Fibroblast of gingiva (primary cell): ENCODE measurements around the gene DCUN1D2.
"Not testable (repeated sequence)": the region's sequence is repeated elsewhere in the genome, so short reads cannot be mapped to it uniquely, and the experiment has no call there.

Source experiments
- DNase-seq: peaks from one replicate; pipeline ENCODE4 v3.0.0-alpha.2; 2011; ENCODE audit warnings: low read depth

The DCUN1D2 gene

GRCh38 chr13:113464476-113464875, 26.0 kb downstream of the DCUN1D2 start:
- no peak for DNase-seq

- DNase-seq: no peak
Measured at GRCh38 chr13:113461022-113461751, 29.3 kb downstream of the DCUN1D2 start.

- no peak for DNase-seq
Measured at GRCh38 chr13:113460599-113460998, 29.9 kb downstream of the DCUN1D2 start.

- DNase-seq: no peak
Measured at GRCh38 chr13:113460064-113460555, 30.4 kb downstream of the DCUN1D2 start.

GRCh38 chr13:113458253-113459065, 32.1 kb downstream of the DCUN1D2 start:
- no peak for DNase-seq

- peak; percentile 33 for DNase-seq
Measured at GRCh38 chr13:113457510-113457909, 33.0 kb downstream of the DCUN1D2 start.

- DNase-seq: no peak
Measured at GRCh38 chr13:113456116-113456702, 34.3 kb downstream of the DCUN1D2 start.

- DNase-seq: no peak
Measured at GRCh38 chr13:113455384-113455783, 35.1 kb downstream of the DCUN1D2 start.

DNA sequence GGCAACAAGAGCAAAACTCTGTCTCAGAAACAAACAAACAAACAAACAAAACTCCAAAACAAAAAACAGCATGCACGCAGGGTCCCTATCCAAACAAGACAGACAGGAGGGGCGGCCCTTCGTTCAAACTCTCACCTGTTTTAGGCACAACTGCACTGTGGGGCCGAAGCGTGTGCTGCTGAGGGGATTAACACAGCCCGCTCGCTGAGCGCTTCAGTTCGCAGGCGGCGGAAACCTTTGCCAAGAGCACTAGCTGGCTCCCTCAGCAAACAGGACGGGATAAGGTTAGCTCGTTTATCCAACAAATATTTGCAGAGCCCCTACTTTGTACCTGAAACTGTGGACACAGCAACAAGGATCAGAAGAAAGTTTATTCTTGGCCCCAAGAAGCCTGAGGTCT, 35.6 kb downstream of the DCUN1D2 start:
- DNase-seq: no peak

GRCh38 chr13:113452942-113453901, 37.3 kb downstream of the DCUN1D2 start, which contains the start of gene ADPRHL1:
Gene ADPRHL1 (minus strand): TSS chr13:113453488. CDS start chr13:113453437, 51 bp downstream.
- peak; percentile 19 for DNase-seq

DNA sequence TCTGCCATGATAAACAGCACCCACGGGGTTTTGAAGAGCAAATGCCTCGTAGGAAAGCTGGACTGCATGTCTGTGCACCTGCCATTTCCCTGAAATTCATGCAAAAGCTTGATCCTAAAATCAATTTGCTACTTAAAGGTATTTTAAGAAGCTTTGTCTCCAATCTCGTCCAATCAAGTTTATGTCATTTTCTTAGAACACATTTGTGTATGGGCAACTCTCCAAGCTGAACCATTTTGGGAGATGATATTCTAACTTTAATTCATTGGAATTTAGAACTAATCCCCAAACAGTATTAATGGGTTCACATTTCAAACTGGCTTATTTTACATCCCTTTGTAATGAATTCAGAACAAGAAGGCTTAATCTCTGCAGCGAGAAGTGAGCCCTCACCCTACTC, 38.0 kb downstream of the DCUN1D2 start:
- no peak for DNase-seq

- DNase-seq: no peak
Measured at GRCh38 chr13:113451951-113452421, 38.5 kb downstream of the DCUN1D2 start.

DNA sequence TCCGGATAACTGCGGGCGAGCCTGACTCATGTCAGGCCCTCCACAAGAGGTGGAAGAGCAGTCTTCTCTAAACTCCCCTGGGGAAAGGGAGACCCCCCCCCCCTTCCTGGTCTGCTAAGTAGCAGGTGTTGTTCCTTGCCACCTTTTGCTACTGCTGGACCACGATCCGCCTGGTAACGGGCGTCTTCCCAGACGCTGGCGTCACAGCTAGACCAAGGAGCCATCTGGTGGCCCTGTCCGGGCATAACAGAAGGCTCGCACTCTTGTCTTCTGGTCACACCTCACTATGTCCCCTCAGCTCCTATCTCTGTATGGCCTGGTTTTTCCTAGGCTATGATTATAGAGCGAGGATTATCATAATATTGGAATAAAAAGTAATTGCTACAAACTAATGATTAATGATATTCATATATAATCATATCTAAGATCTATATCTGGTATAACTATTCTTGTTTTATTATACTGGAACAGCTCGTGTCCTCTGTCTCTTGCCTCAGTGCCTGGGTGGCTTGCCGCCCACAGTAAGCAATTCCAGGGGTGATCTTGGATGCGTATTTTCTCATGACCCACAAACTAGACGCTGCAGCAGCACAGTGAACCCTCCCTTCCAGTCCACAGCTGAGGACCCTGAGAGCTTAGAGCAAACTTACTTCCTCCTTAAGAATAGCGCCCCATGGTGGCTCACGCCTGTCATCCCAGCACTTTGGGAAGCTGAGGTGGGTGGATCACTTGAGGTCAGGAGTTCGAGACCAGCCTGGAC, 39.5 kb downstream of the DCUN1D2 start:
- peak; percentile 40 for DNase-seq

DNA sequence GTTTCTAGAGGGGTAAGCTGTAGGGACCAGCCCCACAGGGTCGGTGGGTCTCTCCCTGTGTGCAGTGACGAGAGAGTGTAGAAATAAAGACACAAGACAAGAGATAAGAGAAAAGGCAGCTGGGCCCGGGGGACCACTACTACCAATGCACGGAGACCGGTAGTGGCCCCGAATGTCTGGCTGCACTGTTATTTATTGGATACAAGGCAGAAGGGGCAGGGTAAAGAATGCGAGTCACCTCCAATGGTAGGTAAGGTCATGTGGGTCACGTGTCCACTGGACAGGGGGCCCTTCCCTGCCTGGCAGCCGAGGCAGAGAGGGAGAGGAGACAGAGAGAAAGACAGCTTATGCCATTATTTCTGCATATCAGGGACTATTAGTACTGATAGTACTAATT, 40.2 kb downstream of the DCUN1D2 start:
- not testable (repeated sequence) for DNase-seq

GRCh38 chr13:113449693-113450347, 40.7 kb downstream of the DCUN1D2 start:
- no peak for DNase-seq

- DNase-seq: no peak
Measured at GRCh38 chr13:113448885-113449692, 41.4 kb downstream of the DCUN1D2 start.

DNA sequence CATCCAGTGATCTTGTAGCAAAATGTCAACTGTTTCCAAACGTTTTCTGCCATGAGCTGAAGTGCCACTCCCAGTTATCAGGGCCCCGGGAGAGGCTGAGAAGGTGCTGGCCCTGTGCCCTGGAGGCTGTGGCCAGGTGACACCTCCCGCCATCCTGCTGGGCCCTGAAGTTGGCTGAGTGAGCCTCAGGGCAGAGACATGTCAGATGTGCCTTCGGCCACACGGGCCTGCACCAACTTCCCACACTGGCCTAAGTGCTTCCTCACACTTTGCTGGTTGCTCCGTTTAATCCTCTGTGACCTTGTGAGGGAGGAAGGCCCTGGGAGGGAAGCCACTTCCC, 42.0 kb downstream of the DCUN1D2 start:
- no peak for DNase-seq

DNA sequence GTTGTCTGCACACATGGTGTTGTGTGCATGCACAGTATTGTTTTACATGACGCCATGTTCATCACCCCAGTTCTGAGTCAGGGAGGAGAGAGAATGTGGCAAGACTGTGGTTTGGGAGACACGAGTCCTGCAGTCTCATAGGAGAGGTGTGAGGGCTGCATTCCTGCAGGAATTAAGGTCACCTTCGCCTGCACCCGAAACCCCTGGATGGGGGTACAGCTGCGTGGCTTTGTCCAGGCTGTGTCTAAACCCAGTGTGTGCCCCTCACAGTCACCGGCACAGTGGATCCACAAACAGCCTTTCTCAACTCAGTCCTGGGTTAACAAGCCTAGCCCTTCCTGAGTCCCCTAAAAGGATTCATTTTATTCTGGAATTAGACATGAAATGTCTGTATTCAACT, 42.9 kb downstream of the DCUN1D2 start:
- DNase-seq: no peak

GRCh38 chr13:113446488-113446854, 44.0 kb downstream of the DCUN1D2 start:
- DNase-seq: no peak
